GM12878 (cell line): ENCODE data around the gene YBX2. TPM values are rescaled to one million over a fixed set of nuclear protein-coding genes. Genes with fewer than 3 reads are reported as not detected.
A peak's percentile ranks its signal among the peaks of the same experiment; 100 is the strongest.

Source experiments
- ATAC-seq: fragments of 200-7000 bp; cut with Tn5 transposase; 3 replicates; pipeline ENCODE4 v1.9.1; 2020; ENCODE audit warnings: mild to moderate bottlenecking, moderate library complexity
- BruUV-seq: library from RNA; stranded (reverse); fragments of 400-500 nt; replicated peaks from 2 replicates; lab custom pipeline; 2021; lab: Mats Ljungman, UMichigan
- CTCF ChIA-PET: fragments of 300-600 bp; sonication (Branson Sonifier 250); formaldehyde crosslinking; extraction: SDS; loops from one replicate; lab custom pipeline; 2021; ENCODE audit warnings: inconsistent platforms; lab: Yijun Ruan, JAX
- POLR2A ChIA-PET: fragments of 350-600 bp; formaldehyde crosslinking; extraction: SDS; loops from one replicate; lab custom pipeline; 2021; ENCODE audit warnings: inconsistent platforms; lab: Charles Lee
- RAD21 ChIA-PET: fragments of 300-600 bp; sonication (Branson Sonifier 250); formaldehyde crosslinking; loops from one replicate; lab custom pipeline; 2023; ENCODE audit warnings: antibody characterized with exemption; ENCODE audit not compliant: unreplicated experiment; lab: Charles Lee
- SMC1A ChIA-PET: fragments of 300-600 bp; sonication (Branson Sonifier 250); formaldehyde crosslinking; loops from one replicate; lab custom pipeline; 2023; ENCODE audit not compliant: unreplicated experiment, uncharacterized antibody; lab: Charles Lee
- DNase-seq: peaks from one replicate; pipeline ENCODE4 v3.0.0-alpha.2; 2011; ENCODE audit warnings: low read depth, low spot score
- FAIRE-seq: peaks from 3 replicates; lab custom pipeline; 2011; peaks lifted over from hg19 to GRCh38; lab: Jason Lieb, UNC
- H2AFZ ChIP-seq: 2 replicates; pipeline ENCODE4 v1.6.0; 2011; ENCODE audit warnings: low read depth, low read length, control low read depth; ENCODE audit not compliant: control insufficient read depth
- H3K27ac ChIP-seq: 2 replicates; pipeline ENCODE4 v1.5.1; 2011; ENCODE audit warnings: control low read depth; ENCODE audit not compliant: control insufficient read depth, insufficient read depth
- H3K27me3 ChIP-seq, 2 experiments: replicated peaks in 1 of 2; 2 replicates each; pipeline versions ENCODE4 v1.6.0 to v1.6.1; 2011; ENCODE audit warnings: low read length in 1 of 2; ENCODE audit not compliant: control insufficient read depth in 2 of 2, insufficient read depth in 2 of 2
- H3K36me3 ChIP-seq, 2 experiments: 2 replicates each; pipeline ENCODE4 v1.5.1; 2011; ENCODE audit warnings: low read length in 1 of 2; ENCODE audit not compliant: control insufficient read depth in 2 of 2, insufficient read depth in 2 of 2
- H3K4me1 ChIP-seq: 2 replicates; pipeline ENCODE4 v1.6.1; 2011; ENCODE audit warnings: mild to moderate bottlenecking, low read length, moderate library complexity, mixed read lengths; ENCODE audit not compliant: control insufficient read depth, insufficient read depth
- H3K4me2 ChIP-seq: 2 replicates; pipeline ENCODE4 v1.6.0; 2011; ENCODE audit warnings: control low read depth; ENCODE audit not compliant: control insufficient read depth, insufficient read depth
- H3K4me3 ChIP-seq: fragments of 200-600 bp; sonication (generic); 2 replicates; pipeline ENCODE4 v1.5.1; 2016
- H3K79me2 ChIP-seq: 2 replicates; pipeline ENCODE4 v1.6.0; 2011; ENCODE audit warnings: low read length; ENCODE audit not compliant: control insufficient read depth, insufficient read depth
- H3K9ac ChIP-seq: 2 replicates; pipeline ENCODE4 v1.8.0; 2011; ENCODE audit warnings: low read length, control low read depth, mixed read lengths; ENCODE audit not compliant: control insufficient read depth, insufficient read depth
- H3K9me3 ChIP-seq: replicated peaks from 3 replicates; pipeline ENCODE4 v1.5.1; 2011; ENCODE audit warnings: mild to moderate bottlenecking, low read length; ENCODE audit not compliant: control insufficient read depth, insufficient read depth
- H4K20me1 ChIP-seq: 2 replicates; pipeline ENCODE4 v1.6.0; 2011; ENCODE audit not compliant: control insufficient read depth, insufficient read depth
- ASH2L ChIP-seq: fragments of 300-600, 200-600 bp; sonication (generic); IDR thresholded peaks from 2 replicates; pipeline ENCODE4 v1.6.1; 2017; ENCODE audit warnings: low read depth, mild to moderate bottlenecking, borderline replicate concordance
- ATF7 ChIP-seq: fragments of 450-650 bp; IDR thresholded peaks from 2 replicates; pipeline ENCODE4 v1.6.1; 2016; ENCODE audit warnings: low read depth, mild to moderate bottlenecking
- CHD1 ChIP-seq: IDR thresholded peaks from 2 replicates; pipeline ENCODE4 v1.6.1; 2012; ENCODE audit warnings: low read depth, low read length, improper control_type of control experiment
- KLF5 ChIP-seq: fragments of 450-650 bp; IDR thresholded peaks from 2 replicates; pipeline ENCODE4 v1.6.1; 2014; ENCODE audit warnings: mild to moderate bottlenecking; ENCODE audit not compliant: partially characterized antibody
- SREBF2 ChIP-seq: IDR thresholded peaks from 2 replicates; pipeline ENCODE4 v1.6.1; 2012; ENCODE audit warnings: mild to moderate bottlenecking, low read length
- TCF12 ChIP-seq: IDR thresholded peaks from 2 replicates; pipeline ENCODE4 v1.6.1; 2011; ENCODE audit warnings: low read depth, mild to moderate bottlenecking, low read length
- WGBS: methylation state at CpG from one replicate; pipeline ENCODE4 v1.1.6; 2016; ENCODE audit warnings: low lambda C conversion rate; ENCODE audit not compliant: insufficient replicate concordance, insufficient coverage; ENCODE audit errors: missing lambda C conversion rate; 5-methylcytosine and 5-hydroxymethylcytosine counted together
- in situ Hi-C: fragments of 300-500 bp; cut with MboI; formaldehyde crosslinking; loops from 9 replicates; pipeline ENCODE4 v1.14.3; 2018; ENCODE audit warnings: mixed read lengths
- intact Hi-C: fragments of 100-400 bp; cut with micrococcal nuclease; formaldehyde crosslinking; loops from one replicate; pipeline ENCODE4 v1.14.2; 2022; ENCODE audit not compliant: unreplicated experiment
- polyA plus RNA-seq, 11 experiments: library from polyadenylated mRNA; depleted of rRNA in 4 of 11; unstranded in 6 of 11; stranded (reverse) in 5 of 11; fragments of >200 nt; fragmentation: Nextera tagmentation in 4 of 11; fragmentation: Illumina TruSeq in 1 of 11; extraction: Ambion mirVana in 4 of 11; extraction: Trizol in 1 of 11; gene quantifications; 1 replicate in 1 of 11; 2 replicates in 10 of 11; pipeline versions ENCODE4 v1.2.1 to v1.2.3, GENCODE V29; 2011 to 2016; ENCODE audit warnings: inconsistent platforms in 2 of 11, missing spikeins in 2 of 11, low read depth in 1 of 11
- total RNA-seq, 4 experiments: library from RNA; depleted of rRNA in 3 of 4; stranded (reverse); fragments of >200 nt in 3 of 4; fragmentation: Illumina TruSeq in 1 of 4; extraction: Trizol in 1 of 4; gene quantifications; 2 replicates each; pipeline versions ENCODE4 v1.2.1 to v1.2.3, GENCODE V29; 2013 to 2021
- TF ChIP-seq, protein P1 (sequence below): fragments of 450-650 bp; formaldehyde crosslinking; IDR thresholded peaks from 2 replicates; pipeline ENCODE4 v1.4.0; 2022; ENCODE audit warnings: mild to moderate bottlenecking, moderate library complexity
- TF ChIP-seq, protein P2 (sequence below): fragments of 450-650 bp; IDR thresholded peaks from 2 replicates; pipeline ENCODE4 v1.6.1; 2017; ENCODE audit warnings: antibody characterized with exemption, mild to moderate bottlenecking, moderate library complexity
- TF ChIP-seq, protein P3 (sequence below): IDR thresholded peaks from 2 replicates; pipeline ENCODE4 v1.6.1; 2011; ENCODE audit warnings: mild to moderate bottlenecking, low read depth, low read length, moderate library complexity; ENCODE audit not compliant: insufficient replicate concordance

YBX2 gene
- total and polyA plus RNA-seq, 10 of the 15 experiments (the other 5 are each of a cell fraction or from before 2014, with no cell fraction given): not detected

DNA sequence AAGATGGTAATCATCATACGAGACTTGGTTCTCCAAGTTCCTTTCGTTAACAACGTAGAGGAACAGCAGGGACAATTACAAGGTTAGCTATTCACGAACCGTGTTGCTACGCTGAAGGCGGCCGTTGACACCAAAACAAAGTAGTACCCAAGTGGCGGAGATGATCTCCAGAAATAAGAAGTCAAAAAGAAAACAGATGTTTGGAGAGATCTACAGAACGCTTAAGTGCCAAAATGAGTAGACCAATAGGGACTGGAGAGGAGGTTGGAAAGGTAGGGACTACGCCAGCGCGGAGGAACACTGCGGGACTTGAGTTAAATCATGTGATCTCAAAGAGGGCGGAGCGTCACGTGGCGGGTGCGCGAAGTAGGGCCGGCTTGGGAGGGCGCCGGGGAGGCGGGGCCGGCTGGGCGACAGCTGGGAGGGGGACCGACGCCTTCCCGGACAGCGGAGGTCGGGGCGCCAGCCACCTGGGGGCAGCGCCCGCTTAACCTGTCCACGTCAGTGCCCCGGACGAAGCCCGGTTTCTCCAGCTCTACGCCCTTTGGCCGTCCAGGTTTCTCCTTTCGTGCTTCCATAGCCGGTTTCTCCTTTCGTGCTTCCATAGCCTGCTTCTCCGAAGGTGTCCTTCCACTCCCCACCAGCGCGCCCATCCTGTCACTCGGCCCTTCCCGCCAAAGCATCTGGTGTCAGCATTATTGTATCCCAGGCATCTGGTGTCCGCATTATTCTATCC, 51.6 kb downstream of the YBX2 start:
- Histone ChIP-seq H3K4me2 (peak overlapping the region; percentile 88), H3K27me3 (no peaks in the 10 kb centered on the region), H3K79me2 (peaks cover 43% of the 10 kb centered on the region), H3K9ac (peak overlapping the region; percentile 93), H4K20me1 (no peaks in the 10 kb centered on the region), H3K4me3 (peak overlapping the region; percentile 83), H3K9me3 (no peaks in the 10 kb centered on the region), H3K27ac (peak overlapping the region; percentile 67), H2AFZ (peak overlapping the region; percentile 70), H3K4me1 (peaks cover 16% of the 10 kb centered on the region), H3K36me3 (peaks cover 10 to 19% of the 10 kb centered on the region in 2 experiments; a peak in 3 of 4 replicates)
- BruUV-seq: no TSS peak
- ChIA-PET CTCF (interaction anchor here (0.7 to 6.0 kb wide), 3 partner anchors 10 to 197 kb away, joined by 3 to 70 read pairs (median 6); partner anchors contain the start of genes ACADVL and DLG4), RAD21 (interaction anchor here (1.0 to 6.3 kb wide), 6 partner anchors 8 to 109 kb away, joined by 3 to 51 read pairs (median 6); partner anchors contain the start of genes ACADVL, ACAP1, CTDNEP1 and DLG4), SMC1A (interaction anchor here (1.0 to 4.3 kb wide), 5 partner anchors 8 to 94 kb away, joined by 3 to 34 read pairs (median 5); partner anchors contain the start of genes ACADVL, ACAP1, CTDNEP1 and DLG4), POLR2A (interaction anchor here (0.9 to 7.3 kb wide), 7 partner anchors 7 to 204 kb away, joined by 3 to 99 read pairs (median 8); partner anchors contain the start of genes ACADVL, CTDNEP1, DLG4 and DVL2)
- ATAC-seq (peak; percentile 56), DNase-seq (peak; percentile 81), FAIRE-seq (peak; percentile 93)
- in situ Hi-C loops: no loop called here
- WGBS: 9% methylated on average over 49 of the region's 49 CpGs
- intact Hi-C loops: loop anchor here (1.0 to 5.0 kb wide), 2 partner anchors 7 to 64 kb away; partner anchors contain the start of gene EIF5A
- TF ChIP-seq ASH2L (peak; percentile 85; the same call in 1 of the 2 replicates), TCF12 (peak; percentile 57; the same call in 1 of the 2 replicates), SREBF2 (no peak), CHD1 (no peak), ATF7 (peak; percentile 87), KLF5 (peak; percentile 47)
- TF ChIP-seq, protein P1, sequence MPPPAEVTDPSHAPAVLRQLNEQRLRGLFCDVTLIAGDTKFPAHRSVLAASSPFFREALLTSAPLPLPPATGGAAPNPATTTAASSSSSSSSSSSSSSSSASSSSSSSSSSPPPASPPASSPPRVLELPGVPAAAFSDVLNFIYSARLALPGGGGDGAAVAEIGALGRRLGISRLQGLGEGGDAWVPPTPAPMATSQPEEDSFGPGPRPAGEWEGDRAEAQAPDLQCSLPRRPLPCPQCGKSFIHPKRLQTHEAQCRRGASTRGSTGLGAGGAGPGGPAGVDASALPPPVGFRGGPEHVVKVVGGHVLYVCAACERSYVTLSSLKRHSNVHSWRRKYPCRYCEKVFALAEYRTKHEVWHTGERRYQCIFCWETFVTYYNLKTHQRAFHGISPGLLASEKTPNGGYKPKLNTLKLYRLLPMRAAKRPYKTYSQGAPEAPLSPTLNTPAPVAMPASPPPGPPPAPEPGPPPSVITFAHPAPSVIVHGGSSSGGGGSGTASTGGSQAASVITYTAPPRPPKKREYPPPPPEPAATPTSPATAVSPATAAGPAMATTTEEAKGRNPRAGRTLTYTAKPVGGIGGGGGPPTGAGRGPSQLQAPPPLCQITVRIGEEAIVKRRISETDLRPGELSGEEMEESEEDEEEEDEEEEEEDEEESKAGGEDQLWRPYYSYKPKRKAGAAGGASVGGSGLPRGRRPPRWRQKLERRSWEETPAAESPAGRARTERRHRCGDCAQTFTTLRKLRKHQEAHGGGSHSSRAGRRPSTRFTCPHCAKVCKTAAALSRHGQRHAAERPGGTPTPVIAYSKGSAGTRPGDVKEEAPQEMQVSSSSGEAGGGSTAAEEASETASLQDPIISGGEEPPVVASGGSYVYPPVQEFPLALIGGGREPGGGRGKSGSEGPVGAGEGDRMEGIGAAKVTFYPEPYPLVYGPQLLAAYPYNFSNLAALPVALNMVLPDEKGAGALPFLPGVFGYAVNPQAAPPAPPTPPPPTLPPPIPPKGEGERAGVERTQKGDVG (CRISPR knock-in tag): no peak
- TF ChIP-seq, protein P2, sequence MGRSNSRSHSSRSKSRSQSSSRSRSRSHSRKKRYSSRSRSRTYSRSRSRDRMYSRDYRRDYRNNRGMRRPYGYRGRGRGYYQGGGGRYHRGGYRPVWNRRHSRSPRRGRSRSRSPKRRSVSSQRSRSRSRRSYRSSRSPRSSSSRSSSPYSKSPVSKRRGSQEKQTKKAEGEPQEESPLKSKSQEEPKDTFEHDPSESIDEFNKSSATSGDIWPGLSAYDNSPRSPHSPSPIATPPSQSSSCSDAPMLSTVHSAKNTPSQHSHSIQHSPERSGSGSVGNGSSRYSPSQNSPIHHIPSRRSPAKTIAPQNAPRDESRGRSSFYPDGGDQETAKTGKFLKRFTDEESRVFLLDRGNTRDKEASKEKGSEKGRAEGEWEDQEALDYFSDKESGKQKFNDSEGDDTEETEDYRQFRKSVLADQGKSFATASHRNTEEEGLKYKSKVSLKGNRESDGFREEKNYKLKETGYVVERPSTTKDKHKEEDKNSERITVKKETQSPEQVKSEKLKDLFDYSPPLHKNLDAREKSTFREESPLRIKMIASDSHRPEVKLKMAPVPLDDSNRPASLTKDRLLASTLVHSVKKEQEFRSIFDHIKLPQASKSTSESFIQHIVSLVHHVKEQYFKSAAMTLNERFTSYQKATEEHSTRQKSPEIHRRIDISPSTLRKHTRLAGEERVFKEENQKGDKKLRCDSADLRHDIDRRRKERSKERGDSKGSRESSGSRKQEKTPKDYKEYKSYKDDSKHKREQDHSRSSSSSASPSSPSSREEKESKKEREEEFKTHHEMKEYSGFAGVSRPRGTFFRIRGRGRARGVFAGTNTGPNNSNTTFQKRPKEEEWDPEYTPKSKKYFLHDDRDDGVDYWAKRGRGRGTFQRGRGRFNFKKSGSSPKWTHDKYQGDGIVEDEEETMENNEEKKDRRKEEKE: no peak
- TF ChIP-seq, protein P3, sequence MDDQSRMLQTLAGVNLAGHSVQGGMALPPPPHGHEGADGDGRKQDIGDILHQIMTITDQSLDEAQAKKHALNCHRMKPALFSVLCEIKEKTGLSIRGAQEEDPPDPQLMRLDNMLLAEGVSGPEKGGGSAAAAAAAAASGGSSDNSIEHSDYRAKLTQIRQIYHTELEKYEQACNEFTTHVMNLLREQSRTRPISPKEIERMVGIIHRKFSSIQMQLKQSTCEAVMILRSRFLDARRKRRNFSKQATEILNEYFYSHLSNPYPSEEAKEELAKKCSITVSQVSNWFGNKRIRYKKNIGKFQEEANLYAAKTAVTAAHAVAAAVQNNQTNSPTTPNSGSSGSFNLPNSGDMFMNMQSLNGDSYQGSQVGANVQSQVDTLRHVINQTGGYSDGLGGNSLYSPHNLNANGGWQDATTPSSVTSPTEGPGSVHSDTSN: peak; percentile 84
